ENCODE results near the gene UNC45A.

The UNC45A gene

DNA sequence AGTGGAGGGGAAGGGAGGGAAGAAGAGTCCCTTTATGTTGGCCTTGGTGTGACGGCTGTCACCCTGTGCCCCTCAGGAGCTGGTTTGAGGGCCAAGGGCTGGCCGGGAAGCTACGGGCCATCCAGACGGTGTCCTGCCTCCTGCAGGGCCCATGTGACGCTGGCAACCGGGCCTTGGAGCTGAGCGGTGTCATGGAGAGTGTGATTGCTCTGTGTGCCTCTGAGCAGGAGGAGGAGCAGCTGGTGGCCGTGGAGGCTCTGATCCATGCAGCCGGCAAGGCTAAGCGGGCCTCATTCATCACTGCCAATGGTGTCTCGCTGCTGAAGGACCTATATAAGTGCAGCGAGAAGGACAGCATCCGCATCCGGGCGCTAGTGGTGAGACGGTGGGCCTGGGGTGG is 11.5 kb downstream of the UNC45A start:
- DNase-seq (ENCODE audit: low read depth in 2 of 2) = no peak

DNA sequence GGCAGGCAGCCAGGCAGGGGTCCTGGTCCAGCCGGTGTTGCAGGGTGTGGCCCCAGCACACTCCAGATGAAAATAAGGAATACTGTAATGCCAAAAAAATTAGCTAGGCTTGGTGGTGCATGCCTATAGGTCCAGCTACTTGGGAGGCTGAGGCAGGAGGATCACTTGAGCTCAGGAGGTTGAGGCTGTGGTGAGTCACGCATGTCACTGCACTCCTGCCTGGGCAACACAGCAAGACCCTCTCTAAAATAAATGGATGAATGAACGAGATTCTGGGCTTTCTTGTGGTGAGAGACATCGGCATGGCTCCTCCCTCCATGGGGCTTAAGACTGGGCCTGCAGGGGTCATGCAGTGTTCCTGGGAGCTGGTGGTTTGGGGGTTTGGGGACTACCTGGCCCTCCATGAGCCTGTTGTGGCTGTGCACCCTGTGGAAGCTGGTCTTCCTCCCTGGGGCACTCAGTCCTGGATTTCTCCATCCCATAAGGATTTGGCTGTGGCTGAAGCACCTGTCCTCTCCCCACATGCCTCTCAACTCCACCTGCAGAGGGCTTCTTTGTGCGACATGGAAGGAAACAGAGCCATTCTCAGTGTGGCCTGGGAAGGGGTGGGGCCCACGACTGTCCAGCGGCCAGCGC is 12.0 kb downstream of the UNC45A start:
- DNase-seq (ENCODE audit: low read depth in 2 of 2) = no peak

DNA sequence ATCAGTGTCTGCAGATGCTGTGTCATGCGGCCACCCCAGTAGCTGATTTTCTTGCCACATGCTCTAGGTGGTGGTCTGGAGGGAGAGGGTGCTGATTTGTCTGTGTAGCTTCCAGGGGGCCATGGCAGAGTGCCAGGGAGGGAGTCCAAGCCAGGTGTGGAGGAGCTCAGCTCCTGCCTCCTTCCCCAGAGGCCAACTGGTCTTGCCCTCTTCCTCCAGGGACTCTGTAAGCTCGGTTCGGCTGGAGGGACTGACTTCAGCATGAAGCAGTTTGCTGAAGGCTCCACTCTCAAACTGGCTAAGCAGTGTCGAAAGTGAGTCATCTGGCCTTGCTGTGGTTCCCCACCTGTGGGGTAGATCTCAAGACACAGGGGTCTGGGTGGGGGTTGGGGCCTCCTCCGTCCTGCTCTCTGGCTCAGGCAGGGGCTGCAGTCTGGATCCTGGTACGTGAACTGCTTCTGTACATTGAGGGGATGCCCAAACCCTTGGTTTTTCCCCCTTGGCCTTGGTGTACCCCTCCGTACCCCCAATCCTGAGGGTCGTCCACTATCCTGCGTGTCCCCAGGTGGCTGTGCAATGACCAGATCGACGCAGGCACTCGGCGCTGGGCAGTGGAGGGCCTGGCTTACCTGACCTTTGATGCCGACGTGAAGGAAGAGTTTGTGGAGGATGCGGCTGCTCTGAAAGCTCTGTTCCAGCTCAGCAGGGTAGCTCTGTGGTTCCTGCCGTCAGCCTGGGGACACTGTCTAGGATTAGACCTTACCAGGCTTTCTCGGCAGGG is 12.7 kb downstream of the UNC45A start:
- DNase-seq (ENCODE audit: low read depth in 2 of 2) = no peak

DNA sequence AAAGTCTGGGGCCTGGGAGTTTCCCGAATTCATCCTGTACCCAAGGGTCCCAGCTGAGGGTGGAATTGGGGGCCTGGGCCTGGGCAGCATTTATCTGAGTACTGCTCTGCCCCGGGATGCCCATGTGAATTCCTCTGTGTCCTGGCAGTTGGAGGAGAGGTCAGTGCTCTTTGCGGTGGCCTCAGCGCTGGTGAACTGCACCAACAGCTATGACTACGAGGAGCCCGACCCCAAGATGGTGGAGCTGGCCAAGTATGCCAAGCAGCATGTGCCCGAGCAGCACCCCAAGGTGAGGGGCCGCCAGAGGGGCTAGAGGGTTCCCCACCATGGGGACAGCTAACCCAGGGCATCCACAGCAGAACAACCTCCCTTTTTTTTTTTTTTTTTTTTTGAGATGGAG is 13.4 kb downstream of the UNC45A start:
- DNase-seq (ENCODE audit: low read depth in 2 of 2) = no peak

DNA sequence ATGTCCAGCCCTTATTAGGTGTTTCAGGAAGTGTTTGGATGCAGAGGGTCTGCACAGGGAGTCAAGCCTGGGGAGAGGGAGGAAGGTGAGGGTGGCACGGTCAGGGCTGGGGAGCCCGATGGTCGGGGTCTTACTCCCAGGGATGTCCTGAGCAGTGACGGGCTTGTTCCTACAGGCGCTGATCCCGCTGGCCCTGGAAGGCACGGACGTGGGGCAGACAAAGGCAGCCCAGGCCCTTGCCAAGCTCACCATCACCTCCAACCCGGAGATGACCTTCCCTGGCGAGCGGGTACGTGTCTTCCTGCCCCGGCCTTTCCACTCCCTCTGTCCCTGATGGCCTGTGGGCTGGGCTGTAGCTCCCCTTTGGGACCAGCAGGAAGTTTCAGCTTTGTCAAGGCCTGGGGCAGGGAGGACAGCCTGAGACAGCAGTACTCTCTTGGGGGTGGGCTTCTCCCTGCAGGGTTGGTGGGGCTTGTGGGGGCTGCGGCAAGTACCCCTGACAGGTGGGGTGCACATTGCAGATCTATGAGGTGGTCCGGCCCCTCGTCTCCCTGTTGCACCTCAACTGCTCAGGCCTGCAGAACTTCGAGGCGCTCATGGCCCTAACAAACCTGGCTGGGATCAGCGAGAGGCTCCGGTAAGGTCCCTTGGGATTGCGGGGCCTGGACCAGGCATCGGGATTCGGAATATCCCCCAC is 15.0 kb downstream of the UNC45A start:
- no peak for DNase-seq (ENCODE audit: low read depth in 2 of 2)

DNA sequence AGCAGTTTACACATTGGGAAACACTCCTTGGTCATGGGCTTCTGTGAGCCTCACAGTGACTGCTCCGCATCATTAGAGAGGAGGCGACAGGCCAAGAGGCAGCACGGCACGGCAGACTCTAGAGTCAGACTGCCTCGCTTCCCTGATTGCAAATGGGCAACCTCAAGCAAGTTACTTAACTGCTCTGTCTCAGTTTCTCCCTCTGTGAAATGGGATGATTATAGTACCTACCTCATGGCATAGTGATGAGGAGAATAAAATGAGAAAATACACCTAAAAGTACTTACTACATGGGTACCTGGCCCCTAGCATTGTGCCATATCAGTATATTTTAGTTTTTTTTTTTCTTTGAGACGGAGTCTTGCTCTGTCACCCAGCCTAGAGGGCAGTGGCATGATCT is 15.6 kb downstream of the UNC45A start:
- no peak for DNase-seq (ENCODE audit: low read depth in 2 of 2)

DNA sequence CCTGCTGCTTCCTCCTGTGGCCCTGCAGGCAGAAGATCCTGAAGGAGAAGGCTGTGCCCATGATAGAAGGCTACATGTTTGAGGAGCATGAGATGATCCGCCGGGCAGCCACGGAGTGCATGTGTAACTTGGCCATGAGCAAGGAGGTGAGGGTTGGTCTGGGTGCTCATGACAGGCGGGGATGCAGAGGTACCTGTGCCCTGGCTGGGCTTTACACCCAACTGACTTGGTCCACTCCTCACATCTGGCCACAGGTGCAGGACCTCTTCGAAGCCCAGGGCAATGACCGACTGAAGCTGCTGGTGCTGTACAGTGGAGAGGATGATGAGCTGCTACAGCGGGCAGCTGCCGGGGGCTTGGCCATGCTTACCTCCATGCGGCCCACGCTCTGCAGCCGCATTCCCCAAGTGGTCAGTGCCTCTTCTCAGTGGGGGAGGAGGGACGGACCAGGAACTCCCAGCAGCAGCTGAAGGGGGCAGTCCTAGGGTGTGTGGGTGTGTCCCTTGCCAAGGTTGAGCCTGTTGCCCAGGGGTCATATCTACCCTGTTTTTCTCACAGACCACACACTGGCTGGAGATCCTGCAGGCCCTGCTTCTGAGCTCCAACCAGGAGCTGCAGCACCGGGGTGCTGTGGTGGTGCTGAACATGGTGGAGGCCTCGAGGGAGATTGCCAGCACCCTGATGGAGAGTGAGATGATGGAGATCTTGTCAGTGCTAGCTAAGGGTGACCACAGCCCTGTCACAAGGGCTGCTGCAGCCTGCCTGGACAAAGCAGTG is 18.0 kb downstream of the UNC45A start:
- DNase-seq (ENCODE audit: low read depth in 2 of 2) = no peak

DNA sequence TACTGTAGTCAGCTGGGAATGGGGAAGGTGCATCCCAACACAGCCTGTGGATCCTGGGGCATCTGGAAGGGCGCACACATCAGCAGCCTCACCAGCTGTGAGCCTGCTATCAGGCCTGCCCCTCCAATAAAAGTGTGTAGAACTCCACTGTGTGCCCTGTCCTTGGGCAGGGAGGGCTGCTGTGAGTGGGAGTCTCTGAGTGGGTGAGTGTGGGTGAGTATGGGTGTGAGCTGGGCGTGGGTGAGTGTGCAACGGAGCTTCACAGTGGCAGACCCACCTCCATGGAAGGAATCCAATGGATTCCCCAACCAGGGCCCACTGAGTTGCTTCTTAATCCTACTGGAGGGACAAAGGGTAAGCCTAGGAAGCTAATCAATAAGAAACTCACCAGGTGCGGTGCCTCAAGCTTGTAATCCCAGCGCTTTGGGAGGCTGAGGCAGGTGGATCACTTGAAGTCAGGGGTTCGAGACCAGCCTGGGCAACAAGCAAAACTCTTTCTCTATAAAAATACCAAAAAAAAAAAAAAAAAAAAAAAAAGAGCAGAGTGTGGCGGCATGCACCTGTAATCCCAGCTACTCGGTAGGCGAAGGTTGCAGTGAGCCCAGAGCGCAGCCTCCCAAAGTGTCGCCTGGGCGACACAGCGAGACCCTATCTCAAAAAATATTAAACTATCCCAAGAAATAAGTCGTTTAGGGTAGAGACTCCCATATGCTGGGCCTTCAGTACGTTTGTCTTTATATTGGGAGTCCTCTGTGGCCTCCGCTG is 19.0 kb downstream of the UNC45A start:
- DNase-seq (ENCODE audit: low read depth in 2 of 2) = no peak

DNA sequence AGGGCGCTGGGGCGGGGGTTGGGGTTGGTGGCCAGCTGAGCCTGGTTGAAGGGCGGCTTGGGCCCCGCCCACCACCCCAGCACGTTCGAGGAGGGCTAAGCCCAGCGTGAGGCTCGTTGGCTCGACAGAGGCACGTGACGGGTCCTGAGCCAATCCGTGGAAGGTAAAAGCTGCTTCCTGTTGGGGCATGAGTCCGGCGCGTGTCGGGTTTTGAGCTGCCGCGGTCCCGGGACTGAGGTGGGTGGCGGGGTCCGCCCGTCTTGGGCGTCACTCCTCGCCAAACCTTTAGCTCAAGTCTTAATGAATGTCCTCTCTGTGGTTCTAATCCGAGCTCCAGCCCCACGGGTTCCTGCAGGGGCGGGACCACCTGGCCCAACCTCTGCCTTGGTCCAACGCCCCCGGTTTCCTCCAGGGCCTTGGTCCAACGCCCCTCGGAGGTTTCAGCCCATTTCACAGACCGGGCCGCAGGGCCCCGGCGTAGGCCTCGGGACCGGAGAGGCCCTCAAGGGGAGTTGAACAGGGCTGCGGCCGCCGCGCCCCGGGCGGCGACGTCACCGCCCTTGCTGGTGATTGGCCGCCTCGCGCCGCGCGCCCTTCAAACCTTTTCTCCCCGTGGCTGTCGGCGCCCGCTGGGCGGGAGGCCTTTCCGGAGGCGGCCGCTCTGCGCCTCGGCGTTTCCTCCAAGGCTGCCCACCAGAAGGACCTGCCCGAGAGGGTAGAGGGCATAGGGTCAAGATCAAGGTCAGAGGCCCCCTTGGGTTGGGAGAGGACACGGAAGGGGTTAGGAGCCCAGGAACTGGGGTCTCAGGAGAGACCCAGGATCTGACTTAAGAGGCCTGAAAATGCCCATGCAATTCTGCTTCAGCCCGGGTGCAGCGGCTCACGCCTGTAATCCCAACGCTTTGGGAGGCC is 19.9 kb downstream of the UNC45A start, which contains the start of gene RCCD1:
Gene RCCD1 (plus strand): TSS at position 173 of the 912 bp plus-strand sequence. CDS start 1,851 bp downstream, outside the sequence.
- peak; percentile 65 to 74 for DNase-seq (ENCODE audit: low read depth in 2 of 2)

DNA sequence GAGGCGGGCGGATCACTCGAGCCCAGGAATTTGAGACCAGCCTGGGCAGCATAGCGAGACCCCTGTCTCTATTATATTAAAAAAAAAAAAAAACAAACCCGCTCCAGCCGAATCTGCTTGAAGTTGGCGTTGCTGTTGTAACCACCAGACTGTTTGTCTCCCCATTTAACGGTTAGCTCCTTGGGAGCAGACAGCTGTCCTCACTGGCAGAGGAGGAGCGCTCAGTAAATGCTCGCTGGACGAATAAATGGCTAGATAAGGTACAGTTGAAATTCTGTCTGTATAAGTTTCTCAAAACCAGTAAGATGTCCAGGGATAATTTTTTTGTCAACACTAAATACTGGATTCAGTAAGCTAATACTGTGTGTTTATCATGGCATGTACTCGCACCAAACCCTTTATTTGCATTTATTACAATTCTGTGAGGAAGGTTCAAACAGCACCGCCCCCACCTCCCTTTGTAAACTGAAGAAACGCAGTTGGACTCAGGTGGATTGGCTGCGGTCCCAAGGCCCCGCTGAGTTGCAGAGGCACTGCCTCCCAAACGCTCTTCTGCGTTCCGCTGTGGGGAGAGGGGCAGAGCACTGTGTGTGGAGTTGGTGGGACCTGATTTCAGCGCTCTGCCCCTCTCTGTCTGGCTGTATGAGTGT is 20.7 kb downstream of the UNC45A start:
- no peak for DNase-seq (ENCODE audit: low read depth in 2 of 2)

DNA sequence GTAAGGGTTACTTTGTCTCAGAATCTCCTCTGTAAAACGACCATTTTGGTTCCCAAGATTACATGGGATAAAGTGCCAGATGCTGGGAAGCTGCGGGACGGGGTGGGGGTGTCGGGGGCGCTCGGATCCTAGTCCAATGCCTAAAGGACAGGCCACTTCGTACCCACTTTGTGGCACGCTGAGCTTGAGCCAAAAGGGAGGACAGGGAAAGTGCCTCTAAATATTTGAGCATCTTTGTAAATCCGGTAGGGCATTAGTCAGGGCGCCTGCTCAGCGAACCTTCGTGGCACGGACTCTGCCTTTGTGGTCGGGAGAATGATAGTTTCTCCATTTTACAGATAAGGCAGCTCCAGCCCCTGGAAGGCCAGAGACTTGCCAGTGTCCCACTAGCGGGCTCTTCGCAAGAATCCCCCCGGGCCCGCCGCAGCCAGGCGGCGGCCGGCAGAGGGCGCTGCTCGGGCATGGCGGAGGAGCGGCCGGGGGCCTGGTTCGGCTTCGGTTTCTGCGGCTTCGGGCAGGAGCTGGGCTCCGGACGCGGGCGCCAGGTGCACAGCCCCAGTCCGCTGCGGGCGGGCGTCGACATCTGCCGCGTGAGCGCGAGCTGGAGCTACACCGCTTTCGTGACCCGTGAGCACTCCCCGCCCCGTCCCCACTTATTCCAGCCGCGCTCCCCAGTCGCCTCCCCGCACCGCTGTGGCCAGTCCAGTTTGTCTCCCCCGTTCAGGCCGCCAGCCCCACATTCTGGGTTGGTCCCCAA is 21.4 kb downstream of the UNC45A start:
- DNase-seq (ENCODE audit: low read depth in 2 of 2) = peak; percentile 22 to 41

DNA sequence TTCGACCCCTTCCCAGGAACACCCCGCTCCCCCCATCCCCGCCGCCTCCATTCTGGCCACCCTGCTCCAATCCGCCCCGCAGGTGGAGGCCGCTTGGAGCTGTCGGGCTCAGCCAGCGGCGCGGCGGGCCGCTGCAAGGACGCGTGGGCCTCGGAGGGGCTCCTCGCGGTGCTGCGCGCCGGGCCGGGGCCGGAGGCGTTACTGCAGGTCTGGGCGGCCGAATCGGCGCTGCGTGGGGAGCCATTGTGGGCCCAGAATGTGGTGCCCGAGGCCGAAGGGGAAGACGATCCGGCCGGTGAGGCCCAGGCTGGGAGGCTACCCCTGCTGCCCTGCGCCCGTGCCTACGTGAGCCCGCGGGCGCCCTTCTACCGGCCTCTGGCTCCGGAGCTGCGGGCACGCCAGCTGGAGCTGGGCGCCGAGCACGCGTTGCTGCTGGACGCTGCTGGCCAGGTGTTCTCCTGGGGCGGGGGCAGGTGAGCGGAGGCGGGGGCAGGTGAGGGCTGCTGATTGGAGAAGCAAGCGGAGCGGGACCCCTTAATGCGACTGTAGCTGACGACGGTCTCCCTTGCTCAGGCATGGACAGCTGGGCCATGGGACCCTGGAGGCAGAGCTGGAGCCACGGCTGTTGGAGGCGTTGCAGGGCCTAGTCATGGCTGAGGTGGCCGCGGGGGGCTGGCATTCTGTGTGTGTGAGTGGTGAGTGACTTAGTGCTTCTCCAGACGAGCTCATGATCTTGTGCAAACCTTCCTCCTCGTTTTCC is 22.1 kb downstream of the UNC45A start:
- no peak for DNase-seq (ENCODE audit: low read depth in 2 of 2)

DNA sequence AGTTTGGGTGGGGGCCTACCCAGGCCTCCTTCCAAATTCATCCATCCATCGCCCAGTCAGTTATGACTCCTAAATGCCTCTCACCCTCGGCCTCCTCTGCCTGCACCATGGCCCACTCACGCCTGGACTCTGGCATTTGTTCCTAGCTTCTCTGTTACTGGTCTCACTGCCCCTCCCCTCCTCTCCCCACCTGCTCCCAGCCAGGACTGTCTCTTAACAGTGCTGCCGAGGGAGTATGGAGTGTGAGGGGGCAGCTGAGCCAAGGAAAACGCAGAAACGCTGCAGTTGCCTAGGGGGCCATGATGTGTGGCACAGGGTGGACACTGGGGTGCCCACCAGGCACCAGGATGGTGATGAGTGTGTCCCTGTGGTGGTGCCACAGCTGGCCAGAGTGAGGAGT is 22.7 kb downstream of the UNC45A start:
- no peak for DNase-seq (ENCODE audit: low read depth in 2 of 2)

DNA sequence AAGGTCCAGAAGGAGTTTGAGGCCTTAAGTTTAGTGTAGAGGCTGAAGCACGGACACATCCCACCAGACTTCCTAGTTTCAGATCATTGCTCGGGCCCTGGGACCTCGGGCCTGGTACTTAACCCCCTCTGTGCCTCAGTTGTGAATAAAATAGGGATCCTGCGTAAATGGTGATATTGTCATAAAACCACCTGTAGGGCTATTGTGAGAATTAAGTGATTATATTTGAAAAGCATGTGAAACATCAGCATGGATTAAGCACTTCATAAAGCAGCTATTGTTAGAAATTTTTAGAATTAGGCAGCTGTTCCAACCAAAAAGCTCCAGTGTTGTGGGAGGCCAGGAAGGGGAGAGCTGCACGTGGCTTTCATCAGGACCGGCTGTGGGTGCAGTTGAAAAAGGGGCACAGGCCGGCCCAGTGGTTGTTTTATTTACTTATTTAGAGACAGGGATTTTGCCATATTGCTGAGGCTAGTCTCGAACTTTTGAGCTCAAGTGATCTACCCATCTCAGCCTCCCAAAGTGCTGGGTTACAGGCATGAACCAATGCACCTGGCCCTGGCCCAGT is 24.0 kb downstream of the UNC45A start:
- no peak for DNase-seq (ENCODE audit: low read depth in 2 of 2)

DNA sequence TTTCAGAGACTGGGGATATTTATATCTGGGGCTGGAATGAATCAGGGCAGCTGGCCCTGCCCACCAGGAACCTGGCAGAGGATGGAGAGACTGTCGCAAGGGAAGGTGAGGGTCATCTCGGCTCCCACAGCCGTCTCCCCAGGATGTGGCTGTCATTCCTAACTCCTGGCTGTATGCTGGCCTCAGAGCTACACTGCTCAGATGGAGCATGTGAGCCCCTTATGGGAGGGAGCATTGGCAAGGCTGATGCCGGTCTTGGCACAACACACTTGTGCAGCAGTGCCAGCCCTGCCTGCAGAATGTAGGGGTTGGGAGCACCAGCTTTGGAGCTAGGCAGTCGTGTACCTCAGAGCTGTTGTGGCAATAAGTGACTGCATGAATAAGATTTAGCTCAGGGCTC is 24.8 kb downstream of the UNC45A start:
- DNase-seq (ENCODE audit: low read depth in 2 of 2) = no peak

DNA sequence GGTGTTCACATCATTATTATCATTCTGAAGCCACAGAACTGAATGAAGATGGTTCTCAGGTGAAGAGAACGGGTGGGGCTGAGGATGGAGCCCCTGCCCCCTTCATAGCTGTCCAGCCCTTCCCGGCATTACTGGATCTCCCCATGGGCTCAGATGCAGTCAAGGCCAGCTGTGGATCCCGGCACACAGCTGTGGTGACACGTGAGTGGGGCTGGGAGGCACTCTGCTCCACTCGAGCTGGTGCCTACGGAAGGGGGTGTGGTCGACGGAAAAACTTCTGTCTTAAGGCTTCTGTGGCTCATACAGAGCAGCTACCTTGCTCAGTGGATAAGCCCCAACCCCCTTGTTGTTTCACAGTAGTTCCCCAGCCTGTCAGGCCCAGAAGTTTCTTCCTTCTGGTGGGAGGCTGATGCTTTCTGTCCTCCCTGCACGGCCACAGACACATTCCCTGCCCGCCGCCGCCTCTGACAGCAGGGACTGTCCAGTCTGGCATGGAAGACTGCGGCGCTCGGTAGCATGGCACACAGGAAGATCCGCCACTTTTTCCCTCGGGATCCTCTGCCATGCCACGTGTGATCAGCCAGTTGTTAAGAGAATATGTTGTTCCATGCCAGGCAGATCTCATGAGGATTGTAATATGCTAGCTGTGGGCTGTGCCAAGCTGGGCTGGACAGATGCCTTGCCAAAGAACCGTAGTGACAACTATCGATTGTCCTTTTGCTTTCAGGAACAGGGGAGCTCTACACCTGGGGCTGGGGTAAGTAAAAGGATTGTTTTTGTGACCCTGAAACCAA is 25.4 kb downstream of the UNC45A start:
- no peak for DNase-seq (ENCODE audit: low read depth in 2 of 2)

DNA sequence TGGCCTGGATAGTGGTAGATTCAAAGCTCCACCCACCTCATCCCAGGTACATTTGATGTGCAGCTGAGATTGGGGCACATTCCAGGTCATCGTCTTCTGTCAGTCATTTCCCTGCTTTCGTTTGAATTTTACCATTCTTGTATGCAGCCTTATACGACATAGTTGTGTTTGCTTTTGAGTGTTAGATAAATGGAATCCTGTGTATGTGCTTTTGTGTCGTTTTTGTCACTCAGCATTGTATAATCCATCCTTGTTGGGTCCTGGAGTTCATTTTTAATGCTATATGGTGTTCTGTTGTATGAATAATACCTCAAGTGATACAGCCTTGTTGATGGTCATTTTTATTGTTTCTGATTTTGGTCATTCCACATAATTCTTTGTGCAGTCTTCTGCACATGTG is 26.9 kb downstream of the UNC45A start:
- DNase-seq (ENCODE audit: low read depth in 2 of 2) = no peak
